T-cell (primary cell): ENCODE measurements around the gene PATJ. TPM values are rescaled to one million over a fixed set of nuclear protein-coding genes. Genes with fewer than 3 reads are reported as not detected.

Experiments
- ATAC-seq, 4 experiments: fragments of 200-7000 bp in 3 of 4; fragments of 150-1000 bp in 1 of 4; cut with Tn5 transposase; replicated peaks in 1 of 4; 1 replicate in 3 of 4; 2 replicates in 1 of 4; pipeline ENCODE4 v1.10.0; 2021; ENCODE audit warnings: moderate library complexity in 3 of 4, mild to moderate bottlenecking in 2 of 4, moderate number of reproducible peaks in 1 of 4
- CTCF ChIA-PET, 2 donors: fragments of 300-600 bp; sonication (Branson Sonifier 250); formaldehyde crosslinking; loops; one replicate each; lab custom pipeline; 2022; ENCODE audit warnings: antibody characterized with exemption in 2 of 2; lab: Charles Lee
- POLR2A ChIA-PET, 2 donors: fragments of 300-600 bp; sonication (Branson Sonifier 250); formaldehyde crosslinking; loops; one replicate each; lab custom pipeline; 2022; ENCODE audit warnings: antibody characterized with exemption in 2 of 2; lab: Charles Lee
- DNase-seq, 35 experiments: peaks; one replicate each; pipeline versions ENCODE4 v3.0.0 to v3.0.0-alpha.2; 2013 to 2023
- H3K27ac ChIP-seq: one replicate; pipeline ENCODE4 v1.5.1; 2013; ENCODE audit warnings: low read length
- H3K27me3 ChIP-seq, 2 experiments: replicated peaks in 1 of 2; 1 replicate in 1 of 2; 2 replicates in 1 of 2; pipeline versions ENCODE4 v1.6.1 to v1.7.0; 2013; ENCODE audit warnings: low read length in 1 of 2, mixed read lengths in 1 of 2; ENCODE audit not compliant: control insufficient read depth in 2 of 2, insufficient read depth in 2 of 2; ENCODE audit errors: extremely low read depth in 1 of 2
- H3K36me3 ChIP-seq, 2 donors: 1 replicate in 1 of 2; 2 replicates in 1 of 2; pipeline versions ENCODE4 v1.6.1 to v1.7.0; 2013; ENCODE audit warnings: low read length in 1 of 2; ENCODE audit not compliant: control insufficient read depth in 2 of 2, insufficient read depth in 1 of 2; ENCODE audit errors: extremely low read depth in 1 of 2
- H3K4me1 ChIP-seq, 2 experiments: 1 replicate in 1 of 2; 2 replicates in 1 of 2; pipeline versions ENCODE4 v1.6.1 to v1.7.0; 2013; ENCODE audit warnings: low read length in 2 of 2, mixed read lengths in 1 of 2; ENCODE audit not compliant: insufficient read depth in 2 of 2, control insufficient read depth in 1 of 2; ENCODE audit errors: extremely low read depth in 1 of 2
- H3K4me3 ChIP-seq, 2 donors: 1 replicate in 1 of 2; 2 replicates in 1 of 2; pipeline versions ENCODE4 v1.5.1 to v1.7.0; 2013; ENCODE audit warnings: mild to moderate bottlenecking in 2 of 2, low read length in 1 of 2, moderate library complexity in 1 of 2; ENCODE audit not compliant: control insufficient read depth in 1 of 2; ENCODE audit errors: extremely low read depth in 1 of 2
- H3K9me3 ChIP-seq: 2 replicates; pipeline ENCODE4 v1.7.0; 2013
- H3K27ac Mint-ChIP-seq, 2 donors: one replicate each; pipeline ENCODE4 v1.8.0; 2020 to 2021; ENCODE audit warnings: mild to moderate bottlenecking in 2 of 2, mixed read lengths in 2 of 2
- H3K27me3 Mint-ChIP-seq, 2 donors: one replicate each; pipeline ENCODE4 v1.8.0; 2021 to 2022; ENCODE audit warnings: mixed read lengths in 2 of 2
- H3K36me3 Mint-ChIP-seq: one replicate; pipeline ENCODE4 v1.8.0; 2021; ENCODE audit warnings: mixed read lengths
- H3K4me1 Mint-ChIP-seq, 3 donors: one replicate each; pipeline ENCODE4 v1.8.0; 2020 to 2022; ENCODE audit warnings: mixed read lengths in 3 of 3, mild to moderate bottlenecking in 1 of 3
- H3K4me3 Mint-ChIP-seq, 3 donors: one replicate each; pipeline ENCODE4 v1.8.0; 2020 to 2022; ENCODE audit warnings: mild to moderate bottlenecking in 3 of 3, mixed read lengths in 3 of 3, moderate library complexity in 3 of 3
- H3K9me3 Mint-ChIP-seq, 3 donors: one replicate each; pipeline ENCODE4 v1.8.0; 2020 to 2022; ENCODE audit warnings: mixed read lengths in 3 of 3
- WGBS: methylation state at CpG from one replicate; pipeline ENCODE4 v1.1.5; 2013; ENCODE audit warnings: missing lambda C conversion rate; ENCODE audit not compliant: insufficient coverage; 5-methylcytosine and 5-hydroxymethylcytosine counted together
- total RNA-seq, 35 experiments: library from RNA in 6 of 35; stranded (reverse) in 6 of 35; fragments of 120-200 nt in 1 of 35; gene quantifications; one replicate each; pipeline versions ENCODE4 v1.2.1 to v1.2.4 and lab custom pipeline; 2013 to 2026

PATJ gene
- total RNA-seq, 5 donors from 2014 or later (not counting 1 experiment from before 2014, with no cell fraction given): 31.3 to 65.3 (median 35.7) TPM

DNA sequence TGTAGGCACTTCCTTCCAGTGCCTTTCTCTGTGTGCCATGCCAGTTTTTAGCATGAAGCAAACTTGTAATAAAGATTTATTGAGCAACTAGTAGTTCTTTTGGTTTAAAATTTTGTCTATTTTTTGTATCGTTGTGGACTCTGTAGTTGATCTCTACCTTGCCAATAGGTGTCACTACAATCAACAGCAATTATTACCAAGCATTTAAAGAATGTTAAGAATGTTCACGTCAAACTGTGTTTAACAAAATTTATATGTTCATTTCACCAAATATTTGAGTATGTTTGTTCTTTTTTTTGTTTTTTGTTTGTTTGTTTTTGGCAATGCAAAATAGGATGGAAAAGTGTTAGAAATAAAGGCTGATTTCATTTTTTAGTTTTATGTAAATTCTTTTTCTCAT lies 208.1 kb downstream of the PATJ start:
- H3K9me3 ChIP-seq: no peaks in the 10 kb centered on the region
- WGBS: no CpG with 5 or more reads among the region's 2 CpGs
- no peaks in the 10 kb centered on the region for H3K27me3 Mint-ChIP-seq

DNA sequence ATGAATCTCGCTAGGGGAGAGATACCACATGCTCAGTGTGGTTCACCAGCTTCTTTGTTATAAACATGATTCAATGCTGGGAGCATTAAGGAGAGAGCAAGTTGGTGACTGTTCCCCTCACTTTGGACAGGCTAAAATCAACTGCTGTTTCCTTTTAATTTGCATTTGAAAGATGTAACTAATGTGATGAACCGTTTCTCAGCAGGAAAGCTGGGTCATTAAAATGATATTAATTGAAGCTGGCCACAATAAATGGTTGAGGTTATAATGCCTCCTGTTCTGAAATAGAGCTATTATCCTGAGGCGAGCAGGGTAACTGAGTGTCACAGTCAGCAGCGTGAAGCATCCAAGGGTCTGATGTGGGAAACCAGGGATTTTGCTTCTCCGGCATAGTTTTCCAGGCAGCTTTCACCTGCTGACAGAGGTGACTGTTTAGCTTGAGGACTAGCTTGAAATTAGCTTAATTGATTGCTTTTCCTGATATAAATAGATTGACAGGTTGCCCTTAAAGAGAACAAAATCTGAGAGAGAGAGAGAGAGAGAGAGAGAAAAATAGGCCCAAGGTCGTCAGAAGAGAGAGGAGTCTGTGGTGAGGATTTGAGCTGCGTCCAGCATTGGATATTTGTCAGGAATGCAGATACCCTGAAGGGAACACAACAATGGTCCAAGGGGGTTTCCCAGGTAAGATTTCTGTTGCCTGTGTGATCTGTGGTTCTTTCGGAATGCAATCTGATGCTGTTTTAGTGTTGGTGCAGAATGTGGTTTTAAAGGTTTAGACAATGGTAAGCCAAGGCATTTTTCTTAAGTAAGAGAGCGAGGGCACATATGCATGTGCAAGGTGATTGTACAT lies 209.7 kb downstream of the PATJ start:
- Mint-ChIP-seq H3K27me3 (no peaks in the 10 kb centered on the region), H3K4me3 (no peak overlapping the region), H3K4me1 (peaks cover 0 to 6% (median 0%) of the 10 kb centered on the region in 3 donors), H3K9me3 (peaks cover 0 to 5% (median 0%) of the 10 kb centered on the region in 3 donors), H3K27ac (no peak overlapping the region), H3K36me3 (peaks cover 8% of the 10 kb centered on the region)
- H3K4me3 ChIP-seq: no peak overlapping the region
- no peak for DNase-seq
- H3K27ac ChIP-seq: no peak overlapping the region
- no peak for ATAC-seq
- CTCF ChIA-PET: interaction anchor here in 1 of 2 donors (0.5 to 0.7 kb wide), 3 partner anchors 223 to 1995 kb away, joined by 4 read pairs; no protein-coding TSS in a partner anchor
- no peaks in the 10 kb centered on the region for H3K4me1 ChIP-seq
- 86% methylated on average over 8 of the region's 9 CpGs for WGBS
- no peaks in the 10 kb centered on the region for H3K27me3 ChIP-seq
- POLR2A ChIA-PET: interaction anchor here in 1 of 2 donors (0.6 to 0.7 kb wide), 2 partner anchors 438 to 1049 kb away, joined by 3 read pairs; no protein-coding TSS in a partner anchor
- H3K36me3 ChIP-seq: no peaks in the 10 kb centered on the region
- no peaks in the 10 kb centered on the region for H3K9me3 ChIP-seq

More for the DNA sequence above, 208.1 kb downstream of the PATJ start:
- CTCF ChIA-PET: no interaction called here
- H3K4me3 Mint-ChIP-seq: no peak overlapping the region
- peaks cover 0 to 5% (median 4%) of the 10 kb centered on the region in 3 donors for H3K9me3 Mint-ChIP-seq
- peaks cover 0 to 6% (median 0%) of the 10 kb centered on the region in 3 donors for H3K4me1 Mint-ChIP-seq
- Histone ChIP-seq H3K36me3 (no peaks in the 10 kb centered on the region), H3K4me1 (no peaks in the 10 kb centered on the region), H3K27ac (no peak overlapping the region), H3K27me3 (no peaks in the 10 kb centered on the region), H3K4me3 (no peak overlapping the region)
- POLR2A ChIA-PET: no interaction called here
- H3K27ac Mint-ChIP-seq: no peak overlapping the region
- H3K36me3 Mint-ChIP-seq: peaks cover 8% of the 10 kb centered on the region
- ATAC-seq (no peak), DNase-seq (no peak)

DNA sequence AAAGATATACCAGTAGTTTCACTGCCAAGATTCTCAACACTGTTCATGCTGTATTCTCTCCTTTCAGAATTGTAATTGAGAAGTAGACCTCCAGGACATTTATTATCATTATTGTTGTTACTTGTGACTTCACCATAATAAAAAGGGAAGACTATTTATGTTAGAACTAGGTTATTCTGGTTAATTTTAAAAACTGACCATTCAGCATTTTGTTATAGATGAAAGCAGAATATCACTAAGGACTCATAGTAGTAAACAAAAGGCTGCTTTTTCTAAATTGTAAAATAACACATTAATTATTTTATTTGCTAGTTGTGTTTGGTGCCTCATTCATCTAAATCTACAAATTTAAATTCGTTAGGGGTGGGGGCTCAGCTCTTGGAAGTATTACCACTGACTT lies 210.4 kb downstream of the PATJ start:
- H3K9me3 ChIP-seq: no peaks in the 10 kb centered on the region
- no peak overlapping the region for H3K4me3 ChIP-seq
- Mint-ChIP-seq H3K9me3 (no peaks in the 10 kb centered on the region), H3K4me3 (no peak overlapping the region), H3K36me3 (peaks cover 11% of the 10 kb centered on the region), H3K4me1 (peaks cover 0 to 6% (median 0%) of the 10 kb centered on the region in 3 donors), H3K27ac (no peak overlapping the region), H3K27me3 (no peaks in the 10 kb centered on the region)
- H3K36me3 ChIP-seq: no peaks in the 10 kb centered on the region
- POLR2A ChIA-PET: no interaction called here
- no peak for ATAC-seq
- DNase-seq: no peak
- no peak overlapping the region for H3K27ac ChIP-seq
- H3K4me1 ChIP-seq: no peaks in the 10 kb centered on the region
- no peaks in the 10 kb centered on the region for H3K27me3 ChIP-seq
- no CpG with 5 or more reads among the region's 1 CpG for WGBS
- CTCF ChIA-PET: interaction anchor here (0.6 kb wide), 3 partner anchors 131 to 1142 kb away, joined by 3 to 4 read pairs (median 3); no protein-coding TSS in a partner anchor

DNA sequence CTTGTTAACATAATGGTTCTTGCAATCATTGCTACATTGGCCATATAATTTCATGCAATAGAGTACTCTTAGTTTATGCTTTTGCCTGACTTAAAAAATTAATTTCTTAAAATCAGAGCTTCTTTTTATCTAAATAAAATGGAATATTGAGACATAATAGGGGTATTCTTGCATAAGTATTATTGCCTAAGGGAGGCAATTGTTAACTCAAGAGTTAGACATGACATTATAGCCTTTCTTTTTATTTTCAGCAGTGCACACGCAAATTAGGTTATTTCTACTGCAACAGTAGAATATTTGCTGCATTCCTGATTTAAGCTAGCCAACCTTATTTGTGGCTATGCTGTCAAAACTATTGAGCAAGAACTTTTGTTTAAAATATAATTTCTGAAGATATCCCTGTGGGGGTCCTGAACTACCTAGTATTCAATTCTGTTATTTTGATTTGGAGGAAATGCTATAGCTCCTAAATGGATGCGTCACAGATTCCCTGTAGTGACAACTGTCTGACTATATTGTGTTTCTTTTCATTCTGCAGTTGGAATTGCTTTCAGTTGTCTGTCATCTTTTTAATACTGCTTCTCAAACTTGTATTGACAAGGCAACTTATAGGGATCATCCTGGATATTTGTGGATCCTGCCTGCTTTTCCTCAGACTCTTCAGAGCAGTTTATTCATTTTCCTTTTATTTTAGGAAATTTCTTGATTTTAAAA lies 211.0 kb downstream of the PATJ start:
- no peaks in the 10 kb centered on the region for H3K36me3 ChIP-seq
- no CpG with 5 or more reads among the region's 2 CpGs for WGBS

DNA sequence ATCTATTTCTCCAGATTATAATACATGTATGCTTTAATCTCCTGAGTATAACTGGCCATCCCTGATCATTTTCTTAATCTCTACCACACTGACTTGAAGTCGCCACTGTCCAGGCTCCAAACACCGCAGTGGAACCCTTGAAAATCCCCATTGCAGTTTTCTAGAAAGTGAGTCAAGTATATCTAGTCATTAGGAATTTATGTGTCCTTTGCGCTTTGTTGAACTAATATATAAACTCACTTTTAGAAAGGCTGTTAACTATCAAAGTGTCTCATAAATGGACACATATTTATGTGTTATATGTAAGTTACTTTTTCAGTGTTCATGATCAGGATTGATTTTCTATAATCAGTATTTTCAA lies 211.5 kb downstream of the PATJ start:
- H3K36me3 Mint-ChIP-seq: peaks cover 14% of the 10 kb centered on the region
- no peaks in the 10 kb centered on the region for H3K36me3 ChIP-seq
- no peaks in the 10 kb centered on the region for H3K27me3 ChIP-seq
- no peaks in the 10 kb centered on the region for H3K9me3 ChIP-seq
- no peak overlapping the region for H3K4me3 Mint-ChIP-seq
- CTCF ChIA-PET: no interaction called here
- WGBS: no CpG with 5 or more reads among the region's 3 CpGs
- H3K9me3 Mint-ChIP-seq: no peaks in the 10 kb centered on the region
- peaks cover 0 to 6% (median 0%) of the 10 kb centered on the region in 3 donors for H3K4me1 Mint-ChIP-seq
- DNase-seq (no peak), ATAC-seq (no peak)
- no peak overlapping the region for H3K27ac ChIP-seq
- no peak overlapping the region for H3K27ac Mint-ChIP-seq
- H3K4me3 ChIP-seq: no peak overlapping the region
- H3K4me1 ChIP-seq: no peaks in the 10 kb centered on the region
- POLR2A ChIA-PET: no interaction called here
- no peaks in the 10 kb centered on the region for H3K27me3 Mint-ChIP-seq

More for the DNA sequence above, 211.0 kb downstream of the PATJ start:
- Mint-ChIP-seq H3K4me3 (no peak overlapping the region), H3K9me3 (no peaks in the 10 kb centered on the region), H3K27ac (no peak overlapping the region), H3K36me3 (peaks cover 11% of the 10 kb centered on the region), H3K27me3 (no peaks in the 10 kb centered on the region), H3K4me1 (peaks cover 0 to 6% (median 0%) of the 10 kb centered on the region in 3 donors)
- no peak overlapping the region for H3K27ac ChIP-seq
- H3K27me3 ChIP-seq: no peaks in the 10 kb centered on the region
- H3K4me1 ChIP-seq: no peaks in the 10 kb centered on the region
- ChIA-PET CTCF (interaction anchor here (0.6 kb wide), 3 partner anchors 131 to 1142 kb away, joined by 3 to 4 read pairs (median 3); no protein-coding TSS in a partner anchor), POLR2A (no interaction called here)
- ATAC-seq (no peak), DNase-seq (no peak)
- H3K4me3 ChIP-seq: no peak overlapping the region
- H3K9me3 ChIP-seq: no peaks in the 10 kb centered on the region

DNA sequence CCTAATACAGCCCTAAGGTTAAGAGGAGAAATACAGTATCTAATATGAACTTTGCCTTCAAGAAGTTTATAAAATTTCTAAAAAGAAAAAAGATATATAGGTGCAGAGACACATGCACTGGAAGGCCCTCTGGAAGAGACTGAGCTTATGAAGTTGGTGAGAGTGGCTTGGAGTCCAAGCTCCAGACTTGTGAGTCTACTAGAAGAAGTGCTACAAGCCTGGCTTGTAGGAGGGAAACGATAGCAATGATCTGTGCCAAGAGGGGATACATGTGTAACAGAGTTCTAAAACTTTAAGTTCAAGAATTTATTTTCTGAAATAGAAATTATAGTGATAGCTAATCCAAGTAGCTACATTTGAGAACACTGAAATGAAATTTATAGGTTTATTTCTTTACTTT lies 213.0 kb downstream of the PATJ start:
- no peak overlapping the region for H3K4me3 ChIP-seq
- H3K27ac ChIP-seq: no peak overlapping the region
- peaks cover 0 to 6% (median 0%) of the 10 kb centered on the region in 3 donors for H3K4me1 Mint-ChIP-seq
- H3K4me3 Mint-ChIP-seq: no peak overlapping the region
- H3K9me3 ChIP-seq: no peaks in the 10 kb centered on the region
- no peaks in the 10 kb centered on the region for H3K27me3 ChIP-seq
- H3K4me1 ChIP-seq: no peaks in the 10 kb centered on the region
- no peak for ATAC-seq
- H3K36me3 ChIP-seq: no peaks in the 10 kb centered on the region
- H3K27ac Mint-ChIP-seq: no peak overlapping the region
- H3K9me3 Mint-ChIP-seq: no peaks in the 10 kb centered on the region
- peaks cover 18% of the 10 kb centered on the region for H3K36me3 Mint-ChIP-seq
- ChIA-PET POLR2A (no interaction called here), CTCF (interaction anchor here in 1 of 2 donors (0.6 kb wide), 1 partner anchor 97 kb away, joined by 3 read pairs; no protein-coding TSS in a partner anchor)
- DNase-seq: no peak
- no peaks in the 10 kb centered on the region for H3K27me3 Mint-ChIP-seq
- WGBS: no CpG with 5 or more reads among the region's 1 CpG
